GM12873 (cell line): ENCODE results near the gene CACNA2D3.
A peak's percentile ranks its signal among the peaks of the same experiment; 100 is the strongest.

Experiments used
- TF ChIP-seq, protein P1 (sequence below): IDR thresholded peaks from 2 replicates; pipeline ENCODE4 v1.5.1; 2012; ENCODE audit warnings: low read depth, mild to moderate bottlenecking, moderate library complexity, low read length, control low read depth; ENCODE audit not compliant: insufficient read depth; ENCODE audit errors: missing control alignments

CACNA2D3 gene

DNA sequence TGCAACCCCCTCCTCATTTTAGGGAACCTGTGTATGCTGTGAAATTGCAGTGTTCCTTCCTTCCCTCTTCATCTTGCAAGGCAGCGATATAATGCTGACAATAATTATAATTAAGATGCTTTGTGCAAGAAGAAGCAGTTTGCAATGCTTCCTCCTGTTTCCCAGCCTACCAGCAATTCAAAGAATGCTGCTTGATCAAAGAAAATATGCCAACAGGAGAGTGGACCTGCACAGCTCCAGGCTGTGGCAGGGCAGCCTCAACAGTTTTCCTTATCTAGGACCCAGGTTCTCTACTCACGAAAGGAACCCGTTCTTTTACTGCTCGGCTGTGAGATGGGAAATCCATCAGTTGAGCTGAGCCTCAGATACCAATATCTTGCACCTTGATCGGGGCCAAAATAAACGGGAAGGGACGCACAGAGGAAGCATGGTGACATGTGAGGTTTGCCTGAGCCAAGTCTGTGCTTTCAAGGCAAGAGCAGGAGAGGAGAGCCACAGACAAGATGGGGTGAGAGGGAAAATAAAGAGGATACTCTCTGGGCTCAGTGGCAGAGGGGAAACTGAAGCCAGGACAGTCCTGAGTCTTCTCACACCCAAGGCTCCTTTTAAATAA, 828.1 kb downstream of the CACNA2D3 start:
- TF ChIP-seq, protein P1, sequence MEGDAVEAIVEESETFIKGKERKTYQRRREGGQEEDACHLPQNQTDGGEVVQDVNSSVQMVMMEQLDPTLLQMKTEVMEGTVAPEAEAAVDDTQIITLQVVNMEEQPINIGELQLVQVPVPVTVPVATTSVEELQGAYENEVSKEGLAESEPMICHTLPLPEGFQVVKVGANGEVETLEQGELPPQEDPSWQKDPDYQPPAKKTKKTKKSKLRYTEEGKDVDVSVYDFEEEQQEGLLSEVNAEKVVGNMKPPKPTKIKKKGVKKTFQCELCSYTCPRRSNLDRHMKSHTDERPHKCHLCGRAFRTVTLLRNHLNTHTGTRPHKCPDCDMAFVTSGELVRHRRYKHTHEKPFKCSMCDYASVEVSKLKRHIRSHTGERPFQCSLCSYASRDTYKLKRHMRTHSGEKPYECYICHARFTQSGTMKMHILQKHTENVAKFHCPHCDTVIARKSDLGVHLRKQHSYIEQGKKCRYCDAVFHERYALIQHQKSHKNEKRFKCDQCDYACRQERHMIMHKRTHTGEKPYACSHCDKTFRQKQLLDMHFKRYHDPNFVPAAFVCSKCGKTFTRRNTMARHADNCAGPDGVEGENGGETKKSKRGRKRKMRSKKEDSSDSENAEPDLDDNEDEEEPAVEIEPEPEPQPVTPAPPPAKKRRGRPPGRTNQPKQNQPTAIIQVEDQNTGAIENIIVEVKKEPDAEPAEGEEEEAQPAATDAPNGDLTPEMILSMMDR = no peak

DNA sequence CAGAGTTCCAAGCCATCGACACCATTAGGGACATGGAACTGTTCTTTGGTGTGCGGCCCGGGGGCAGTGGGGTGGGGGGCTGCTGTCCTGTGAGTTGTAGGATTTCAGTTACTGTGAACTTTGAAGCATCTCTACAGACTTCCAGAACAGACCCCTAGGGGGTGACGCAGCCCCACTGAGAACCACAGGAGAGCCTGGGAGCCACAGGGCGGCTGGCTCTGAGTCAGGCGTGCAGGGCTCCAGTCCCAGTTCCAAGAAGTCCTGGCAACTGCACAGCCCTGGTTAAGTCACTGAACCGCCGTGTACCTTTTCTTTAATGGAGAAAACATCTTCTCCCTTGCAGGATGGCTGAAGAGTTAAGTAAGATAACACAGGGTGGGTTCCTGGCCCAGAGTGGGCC, 829.1 kb downstream of the CACNA2D3 start:
- TF ChIP-seq, protein P1 = peak; percentile 17

DNA sequence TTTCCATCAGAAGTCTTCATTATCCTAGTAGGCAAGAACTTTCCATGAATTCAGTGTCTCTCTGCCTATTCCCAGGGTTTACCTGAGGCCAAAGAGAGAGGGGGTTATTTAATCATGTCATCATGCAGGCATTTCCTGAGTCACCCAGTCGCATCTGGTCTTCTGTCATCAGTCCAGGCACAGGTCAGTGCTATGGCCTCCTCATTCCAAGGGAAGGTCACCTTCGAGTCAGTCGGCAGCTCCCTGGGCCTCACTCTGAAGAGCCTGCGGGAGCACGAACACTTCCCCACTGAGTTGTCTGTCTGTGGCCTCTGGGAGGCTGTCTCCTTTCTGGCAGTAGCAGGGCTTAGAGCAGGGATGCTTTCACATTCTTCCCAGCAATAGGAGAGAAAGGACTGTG, 831.7 kb downstream of the CACNA2D3 start:
- TF ChIP-seq, protein P1 = no peak

DNA sequence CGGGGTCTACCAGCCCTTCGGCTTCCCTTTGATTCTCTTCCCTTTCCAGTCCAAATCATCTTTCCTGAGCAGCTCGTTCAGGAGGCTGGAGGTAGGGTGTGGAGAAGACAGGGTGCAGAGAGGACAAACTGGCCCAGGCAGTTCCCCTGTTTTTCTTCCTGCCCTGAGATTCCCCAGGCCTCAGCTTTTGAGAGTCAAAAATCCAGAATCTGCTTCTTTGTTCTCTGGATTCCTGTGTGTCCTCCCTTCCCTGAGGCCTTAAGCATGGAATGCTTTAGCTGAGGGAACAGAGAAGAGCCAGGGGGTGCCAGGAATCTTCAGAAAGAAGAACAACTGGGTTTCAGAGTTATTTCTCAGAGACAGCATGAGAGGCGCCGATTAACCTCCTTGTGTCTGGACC, 832.2 kb downstream of the CACNA2D3 start:
- TF ChIP-seq, protein P1 = no peak

DNA sequence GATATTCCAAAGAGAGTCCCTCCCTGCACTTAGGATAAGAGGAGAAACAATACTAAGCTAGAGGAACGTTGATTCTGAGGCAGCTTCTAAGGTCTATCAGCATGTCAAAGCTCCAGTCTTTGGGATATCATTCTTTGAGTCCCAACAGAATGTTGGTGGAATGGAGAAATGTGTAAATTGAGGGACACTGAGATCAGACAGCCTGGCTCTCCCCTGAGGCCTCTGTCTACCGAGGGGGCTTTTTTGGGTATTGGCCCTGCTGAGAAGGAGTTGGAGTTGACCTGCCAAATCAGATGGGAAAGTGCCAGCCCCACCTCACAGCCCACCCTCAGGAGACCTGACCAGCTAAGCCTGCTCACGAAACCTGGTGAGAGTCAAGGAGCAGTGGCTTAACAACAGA, 833.1 kb downstream of the CACNA2D3 start:
- TF ChIP-seq, protein P1 = no peak

DNA sequence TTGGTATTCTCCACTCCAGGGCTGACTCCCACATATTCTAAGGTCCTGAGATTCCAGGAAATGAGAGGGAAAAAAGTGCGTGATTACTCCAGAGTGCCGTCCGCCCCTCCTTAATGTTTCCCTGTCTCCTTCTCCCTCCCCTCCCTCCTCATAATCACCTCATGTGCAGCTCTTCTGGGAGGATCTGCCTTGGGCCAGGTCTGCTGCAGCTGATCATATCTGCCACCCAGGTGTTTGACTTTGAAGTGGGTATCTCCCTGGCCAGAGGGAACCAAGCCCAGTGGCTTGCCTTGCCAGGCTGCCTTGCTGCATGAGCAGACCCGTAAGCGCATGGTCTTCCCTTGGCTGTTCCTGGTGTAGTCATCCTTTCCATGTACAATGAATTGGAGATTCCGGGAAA, 833.6 kb downstream of the CACNA2D3 start:
- TF ChIP-seq, protein P1 = no peak

DNA sequence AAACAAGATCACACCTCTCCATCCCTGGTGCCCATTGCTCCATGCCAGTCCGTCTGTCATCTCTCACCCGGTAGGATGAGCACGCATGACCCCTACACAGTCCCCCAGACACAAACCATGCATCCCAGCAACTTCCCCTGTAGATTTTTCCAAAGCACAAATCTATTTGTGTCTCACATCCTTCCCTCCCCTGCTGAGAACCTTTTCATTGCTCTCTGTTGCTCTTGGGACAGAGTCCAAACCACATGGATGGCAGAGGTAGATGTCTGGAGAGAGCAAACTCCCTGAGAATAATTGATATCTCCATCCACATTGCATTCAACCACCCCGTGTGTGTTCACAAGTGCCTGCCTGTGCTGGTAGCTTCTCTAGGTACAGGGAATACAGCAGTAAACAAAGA, 835.4 kb downstream of the CACNA2D3 start:
- TF ChIP-seq, protein P1 = no peak
